HepG2 (cell line): Measurements from ENCODE around the gene ADAMTSL4.

Experiments used
- CBX2 ChIP-seq, 2 experiments: fragments of 200-600 bp in 1 of 2; sonication (generic); formaldehyde crosslinking in 1 of 2; IDR thresholded peaks; 2 replicates each; pipeline versions ENCODE4 v1.7.0 to v1.8.1; 2018 to 2022; ENCODE audit warnings: low read depth in 2 of 2, low read length in 1 of 2, mild to moderate bottlenecking in 1 of 2, missing genetic modification reagents in 1 of 2
- CREB3 ChIP-seq: sonication (generic); formaldehyde crosslinking; IDR thresholded peaks from 2 replicates; pipeline ENCODE4 v1.5.0; 2020; ENCODE audit warnings: missing genetic modification reagents
- ETV5 ChIP-seq: IDR thresholded peaks from 2 replicates; pipeline ENCODE4 v1.6.1; 2018; ENCODE audit warnings: missing biosample characterization, missing genetic modification reagents, inconsistent platforms, borderline replicate concordance
- JUND ChIP-seq: sonication (generic); formaldehyde crosslinking; IDR thresholded peaks from 2 replicates; pipeline ENCODE4 v1.8.0; 2022; ENCODE audit warnings: mild to moderate bottlenecking, missing genetic modification reagents
- KDM4B ChIP-seq: sonication (generic); formaldehyde crosslinking; IDR thresholded peaks from 2 replicates; pipeline ENCODE4 v1.4.0; 2020; ENCODE audit warnings: missing genetic modification reagents
- POLR2AphosphoS5 ChIP-seq: IDR thresholded peaks from 2 replicates; pipeline ENCODE4 v1.6.1; 2012; ENCODE audit warnings: low read depth, low read length
- STAG1 ChIP-seq: sonication (generic); formaldehyde crosslinking; IDR thresholded peaks from 2 replicates; pipeline ENCODE4 v1.4.0; 2020; ENCODE audit warnings: missing genetic modification reagents
- STAT5B ChIP-seq: sonication (generic); formaldehyde crosslinking; IDR thresholded peaks from 2 replicates; pipeline ENCODE4 v1.4.0; 2020; ENCODE audit warnings: missing genetic modification reagents
- TAF15 ChIP-seq: fragments of 200-400 bp; formaldehyde crosslinking; IDR thresholded peaks from one replicate; pipeline ENCODE4 v1.6.1; 2018; ENCODE audit warnings: mild to moderate bottlenecking, low read depth, low read length; ENCODE audit not compliant: poor library complexity, severe bottlenecking
- USF2 ChIP-seq, 2 experiments: sonication (generic) in 1 of 2; formaldehyde crosslinking in 1 of 2; IDR thresholded peaks; 2 replicates each; pipeline versions ENCODE4 v1.5.1 to v1.6.1; 2011 to 2020; ENCODE audit warnings: borderline replicate concordance in 1 of 2, low read depth in 1 of 2, low read length in 1 of 2, mild to moderate bottlenecking in 1 of 2, missing genetic modification reagents in 1 of 2, moderate library complexity in 1 of 2
- WIZ ChIP-seq: sonication (generic); formaldehyde crosslinking; IDR thresholded peaks from 2 replicates; pipeline ENCODE4 v1.5.1; 2020; ENCODE audit warnings: mild to moderate bottlenecking, missing genetic modification reagents
- ZNF232 ChIP-seq: sonication (generic); formaldehyde crosslinking; IDR thresholded peaks from 2 replicates; pipeline ENCODE4 v1.4.0; 2020; ENCODE audit warnings: missing genetic modification reagents, borderline replicate concordance
- ZNF549 ChIP-seq: sonication (generic); formaldehyde crosslinking; IDR thresholded peaks from 2 replicates; pipeline ENCODE4 v1.5.0; 2020; ENCODE audit warnings: missing genetic modification reagents
- TF ChIP-seq, protein P1 (sequence below): sonication (generic); formaldehyde crosslinking; IDR thresholded peaks from 2 replicates; pipeline ENCODE4 v1.5.0; 2020; ENCODE audit warnings: mild to moderate bottlenecking, missing genetic modification reagents, moderate library complexity

DNA sequence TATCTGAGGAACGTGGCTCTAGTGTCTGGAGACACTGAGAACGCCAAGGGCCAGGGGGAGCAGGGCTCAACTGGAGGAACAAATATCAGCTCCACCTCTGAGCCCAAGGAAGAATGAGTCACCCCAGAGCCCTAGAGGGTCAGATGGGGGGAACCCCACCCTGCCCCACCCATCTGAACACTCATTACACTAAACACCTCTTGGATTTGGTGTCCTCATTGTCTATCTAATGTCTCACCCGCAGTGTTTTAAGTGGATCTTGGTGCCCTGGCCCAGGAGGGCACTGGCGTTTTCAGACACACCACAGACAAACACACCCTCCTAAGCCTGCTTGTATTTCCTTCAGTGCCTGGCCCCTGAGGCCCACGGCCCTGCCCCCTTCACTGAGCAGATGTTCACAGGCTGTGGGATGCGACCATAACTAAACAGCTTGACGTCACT lies 35.8 kb upstream of the ADAMTSL4 start:
- TF ChIP-seq USF2 (IDR thresholded peaks at IDR 0.05; ENCODE audit: low read depth, low read length) (no peak), USF2 (CRISPR knock-in tag; IDR thresholded peaks at IDR 0.05; ENCODE audit: borderline replicate concordance) (no peak), TAF15 (no peak), CBX2 (IDR thresholded peaks at IDR 0.05; ENCODE audit: low read depth, low read length) (no peak), CBX2 (CRISPR knock-in tag; IDR thresholded peaks at IDR 0.05; ENCODE audit: low read depth) (no peak), ETV5 (CRISPR knock-in tag) (no peak), POLR2AphosphoS5 (no peak), CREB3 (CRISPR knock-in tag) (no peak), STAT5B (CRISPR knock-in tag) (no peak), JUND (no peak), ZNF549 (CRISPR knock-in tag) (no peak), STAG1 (no peak), KDM4B (CRISPR knock-in tag) (no peak), ZNF232 (no peak), WIZ (no peak)
- TF ChIP-seq, protein P1, sequence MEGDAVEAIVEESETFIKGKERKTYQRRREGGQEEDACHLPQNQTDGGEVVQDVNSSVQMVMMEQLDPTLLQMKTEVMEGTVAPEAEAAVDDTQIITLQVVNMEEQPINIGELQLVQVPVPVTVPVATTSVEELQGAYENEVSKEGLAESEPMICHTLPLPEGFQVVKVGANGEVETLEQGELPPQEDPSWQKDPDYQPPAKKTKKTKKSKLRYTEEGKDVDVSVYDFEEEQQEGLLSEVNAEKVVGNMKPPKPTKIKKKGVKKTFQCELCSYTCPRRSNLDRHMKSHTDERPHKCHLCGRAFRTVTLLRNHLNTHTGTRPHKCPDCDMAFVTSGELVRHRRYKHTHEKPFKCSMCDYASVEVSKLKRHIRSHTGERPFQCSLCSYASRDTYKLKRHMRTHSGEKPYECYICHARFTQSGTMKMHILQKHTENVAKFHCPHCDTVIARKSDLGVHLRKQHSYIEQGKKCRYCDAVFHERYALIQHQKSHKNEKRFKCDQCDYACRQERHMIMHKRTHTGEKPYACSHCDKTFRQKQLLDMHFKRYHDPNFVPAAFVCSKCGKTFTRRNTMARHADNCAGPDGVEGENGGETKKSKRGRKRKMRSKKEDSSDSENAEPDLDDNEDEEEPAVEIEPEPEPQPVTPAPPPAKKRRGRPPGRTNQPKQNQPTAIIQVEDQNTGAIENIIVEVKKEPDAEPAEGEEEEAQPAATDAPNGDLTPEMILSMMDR, result no peak
